Endothelial cell of umbilical vein (primary cell): ENCODE data around the gene CDC25A. TPM values are rescaled to one million over a fixed set of nuclear protein-coding genes. Genes with fewer than 3 reads are reported as not detected.

Source experiments
- BruUV-seq: library from RNA; stranded (reverse); fragments of 400-500 nt; replicated peaks from 2 replicates; lab custom pipeline; 2021; lab: Mats Ljungman, UMichigan
- CTCF ChIA-PET: fragments of 300-600, 350-600 bp; sonication (Branson Sonifier 250); formaldehyde crosslinking; loops from one replicate; lab custom pipeline; 2021; ENCODE audit warnings: antibody characterized with exemption, inconsistent platforms; lab: Charles Lee
- POLR2A ChIA-PET: fragments of 300-600, 350-600 bp; sonication (Branson Sonifier 250); formaldehyde crosslinking; loops from one replicate; lab custom pipeline; 2021; ENCODE audit warnings: antibody characterized with exemption, inconsistent platforms; lab: Charles Lee
- DNase-seq: peaks from one replicate; pipeline ENCODE4 v3.0.0-alpha.2; 2011; ENCODE audit warnings: low read depth, low spot score
- FAIRE-seq: peaks from 2 replicates; lab custom pipeline; 2011; peaks lifted over from hg19 to GRCh38; lab: Jason Lieb, UNC
- H2AFZ ChIP-seq: 2 replicates; pipeline ENCODE4 v1.6.0; 2012; ENCODE audit warnings: low read depth, low read length, control low read depth, inconsistent platforms
- H3K27ac ChIP-seq: 2 replicates; pipeline ENCODE4 v1.5.1; 2011; ENCODE audit warnings: low read depth, mild to moderate bottlenecking, control low read depth, low read length, moderate library complexity; ENCODE audit not compliant: insufficient read depth
- H3K27me3 ChIP-seq, 2 experiments: 2 replicates each; pipeline versions ENCODE4 v1.6.0 to v1.6.1; 2011; ENCODE audit warnings: low read length in 2 of 2, mixed read lengths in 1 of 2; ENCODE audit not compliant: control insufficient read depth in 2 of 2, insufficient read depth in 2 of 2
- H3K36me3 ChIP-seq, 2 experiments: 2 replicates in 1 of 2; 3 replicates in 1 of 2; pipeline ENCODE4 v1.5.1; 2011; ENCODE audit warnings: low read length in 2 of 2, mild to moderate bottlenecking in 1 of 2, moderate library complexity in 1 of 2; ENCODE audit not compliant: control insufficient read depth in 2 of 2, insufficient read depth in 2 of 2; ENCODE audit errors: extremely low read depth in 1 of 2
- H3K4me1 ChIP-seq: 3 replicates; pipeline ENCODE4 v1.5.1; 2011; ENCODE audit warnings: mild to moderate bottlenecking, low read length; ENCODE audit not compliant: control insufficient read depth, insufficient read depth; ENCODE audit errors: extremely low read depth
- H3K4me2 ChIP-seq: 2 replicates; pipeline ENCODE4 v1.6.1; 2011; ENCODE audit warnings: low read length, control low read depth, mixed read lengths; ENCODE audit not compliant: insufficient read depth
- H3K4me3 ChIP-seq, 3 experiments: fragments of 200-600 bp in 1 of 3; sonication (generic), shearing (Covaris generic) in 1 of 3; replicated peaks in 1 of 3; 2 replicates each; pipeline ENCODE4 v1.5.1; 2011 to 2016; ENCODE audit warnings: control low read depth in 3 of 3, low read length in 3 of 3, mild to moderate bottlenecking in 2 of 3, inconsistent platforms in 1 of 3, low read depth in 1 of 3, moderate library complexity in 1 of 3; ENCODE audit not compliant: insufficient read depth in 1 of 3
- H3K79me2 ChIP-seq: 2 replicates; pipeline ENCODE4 v1.6.0; 2012; ENCODE audit warnings: low read length, inconsistent platforms; ENCODE audit not compliant: control insufficient read depth, insufficient read depth
- H3K9ac ChIP-seq: replicated peaks from 2 replicates; pipeline ENCODE3; 2011; ENCODE audit warnings: low read length, control low read depth; ENCODE audit not compliant: insufficient read depth; ENCODE audit errors: extremely low read depth
- H3K9me1 ChIP-seq: replicated peaks from 3 replicates; pipeline ENCODE4 v1.6.0; 2011; ENCODE audit warnings: mild to moderate bottlenecking, low read length; ENCODE audit not compliant: control insufficient read depth, insufficient read depth; ENCODE audit errors: extremely low read depth
- H3K9me3 ChIP-seq: replicated peaks from 2 replicates; pipeline ENCODE4 v1.5.1; 2012; ENCODE audit warnings: low read length, inconsistent platforms; ENCODE audit not compliant: control insufficient read depth, insufficient read depth
- H4K20me1 ChIP-seq: replicated peaks from 2 replicates; pipeline ENCODE3; 2011; ENCODE audit warnings: mild to moderate bottlenecking, low read length; ENCODE audit not compliant: control insufficient read depth, insufficient read depth; ENCODE audit errors: extremely low read depth
- CTCF ChIP-seq, 2 donors: IDR thresholded peaks; 1 replicate in 1 of 2; 2 replicates in 1 of 2; pipeline ENCODE4 v1.5.1; 2011; ENCODE audit warnings: low read length in 2 of 2, mild to moderate bottlenecking in 2 of 2, moderate library complexity in 2 of 2, control low read depth in 1 of 2, inconsistent platforms in 1 of 2, low read depth in 1 of 2; ENCODE audit not compliant: insufficient read depth in 1 of 2; ENCODE audit errors: extremely low read depth in 1 of 2
- EZH2 ChIP-seq: IDR thresholded peaks from 2 replicates; pipeline ENCODE4 v1.6.1; 2012; ENCODE audit warnings: borderline replicate concordance, low read depth, mild to moderate bottlenecking, moderate library complexity, low read length, inconsistent platforms; ENCODE audit not compliant: severe bottlenecking
- FOS ChIP-seq: IDR thresholded peaks from 2 replicates; pipeline ENCODE4 v1.6.1; 2011; ENCODE audit warnings: mild to moderate bottlenecking, low read length, moderate library complexity, borderline replicate concordance; ENCODE audit not compliant: insufficient read depth
- GATA2 ChIP-seq: IDR thresholded peaks from 2 replicates; pipeline ENCODE4 v1.7.0; 2011; ENCODE audit warnings: low read depth, mild to moderate bottlenecking, moderate library complexity, mixed read lengths, low read length; ENCODE audit not compliant: insufficient read length, insufficient read depth
- MYC ChIP-seq: IDR thresholded peaks from one replicate; pipeline ENCODE4 v1.6.1; 2011; ENCODE audit warnings: mild to moderate bottlenecking, low read depth, low read length
- POLR2A ChIP-seq: IDR thresholded peaks from 2 replicates; pipeline ENCODE4 v1.6.1; 2012; ENCODE audit warnings: low read depth, mild to moderate bottlenecking, control low read depth, low read length
- POLR2AphosphoS5 ChIP-seq: IDR thresholded peaks from 2 replicates; pipeline ENCODE4 v1.6.1; 2012; ENCODE audit warnings: low read depth, mild to moderate bottlenecking, control low read depth, low read length, moderate library complexity; ENCODE audit not compliant: insufficient read depth
- dilution Hi-C: fragments of 300-500 bp; cut with MboI; formaldehyde crosslinking; loops from one replicate; pipeline ENCODE4 v1.15.0; 2019; ENCODE audit warnings: low sequenced_read_pairs; ENCODE audit not compliant: extremely low pct_ligation_motif_present
- intact Hi-C: fragments of 100-400 bp; cut with micrococcal nuclease; formaldehyde crosslinking; loops from one replicate; pipeline ENCODE4 v1.10.0; 2022
- polyA plus RNA-seq, 4 experiments: library from polyadenylated mRNA; depleted of rRNA in 3 of 4; stranded (reverse) in 3 of 4; unstranded in 1 of 4; fragments of >200 nt; gene quantifications; 2 replicates each; pipeline versions ENCODE4 v1.2.1 to v1.2.3, GENCODE V29; 2011 to 2012; ENCODE audit warnings: missing spikeins in 1 of 4
- total RNA-seq: library from RNA; stranded (reverse); gene quantifications from 2 replicates; pipeline ENCODE4 v1.2.3, GENCODE V29; 2021

CDC25A gene
- total and polyA plus RNA-seq, 2 donors (not counting 3 experiments of a cell fraction or from before 2014, with no cell fraction given): 5.5 to 18.4 TPM

- dilution Hi-C loops: no loop called here
Measured at GRCh38 chr3:48143567-48143966, 44.6 kb downstream of the CDC25A start.

More at GRCh38 chr3:48143567-48143966, 44.6 kb downstream of the CDC25A start:
- intact Hi-C loops: no loop called here
- no TSS peak for BruUV-seq
- ChIA-PET CTCF (no interaction called here), POLR2A (no interaction called here)
- Histone ChIP-seq H3K79me2 (no peaks in the 10 kb centered on the region), H3K4me2 (no peak overlapping the region), H4K20me1 (no peaks in the 10 kb centered on the region), H2AFZ (no peak overlapping the region), H3K4me1 (peaks cover 9% of the 10 kb centered on the region), H3K9me1 (no peaks in the 10 kb centered on the region), H3K27me3 (no peaks in the 10 kb centered on the region), H3K27ac (no peak overlapping the region), H3K36me3 (no peaks in the 10 kb centered on the region), H3K4me3 (no peak overlapping the region), H3K9ac (no peak overlapping the region), H3K9me3 (no peaks in the 10 kb centered on the region)
- FAIRE-seq: no peak
- TF ChIP-seq POLR2A (no peak), GATA2 (no peak), EZH2 (no peak), POLR2AphosphoS5 (no peak), CTCF (IDR thresholded peaks at IDR 0.05; ENCODE audit: extremely low read depth in 1 of 2, insufficient read depth in 1 of 2, low read depth in 1 of 2, low read length in 2 of 2) (no peak), MYC (no peak), FOS (no peak)
- no peak for DNase-seq
